Astrocyte (in vitro differentiated cells and primary cell): ENCODE measurements around the gene MKNK2. TPM values are rescaled to one million over a fixed set of nuclear protein-coding genes. Genes with fewer than 3 reads are reported as not detected.

ENCODE experiments used
- DNase-seq: peaks from one replicate; pipeline ENCODE4 v3.0.0-alpha.2; 2010; ENCODE audit warnings: low read depth
- FAIRE-seq: peaks from 2 replicates; lab custom pipeline; 2011; peaks lifted over from hg19 to GRCh38; lab: Jason Lieb, UNC
- H2AFZ ChIP-seq: 2 replicates; pipeline ENCODE4 v1.6.0; 2012; ENCODE audit warnings: low read depth, low read length, inconsistent platforms
- H3K27ac ChIP-seq: 2 replicates; pipeline ENCODE4 v1.5.1; 2011; ENCODE audit warnings: low read depth, low read length, inconsistent platforms
- H3K27me3 ChIP-seq: 2 replicates; pipeline ENCODE4 v1.6.0; 2011; ENCODE audit warnings: low read length, inconsistent platforms; ENCODE audit not compliant: insufficient read depth
- H3K36me3 ChIP-seq: 2 replicates; pipeline ENCODE4 v1.5.1; 2011; ENCODE audit warnings: low read length, inconsistent platforms; ENCODE audit not compliant: insufficient read depth
- H3K4me1 ChIP-seq: 2 replicates; pipeline ENCODE4 v1.5.1; 2011; ENCODE audit warnings: low read length, inconsistent platforms; ENCODE audit not compliant: insufficient read depth
- H3K4me2 ChIP-seq: 2 replicates; pipeline ENCODE4 v1.6.0; 2012; ENCODE audit warnings: low read length, inconsistent platforms
- H3K4me3 ChIP-seq: 2 replicates; pipeline ENCODE4 v1.5.1; 2011; ENCODE audit warnings: low read depth, mild to moderate bottlenecking, low read length, inconsistent platforms; ENCODE audit not compliant: insufficient read depth
- H3K79me2 ChIP-seq: 2 replicates; pipeline ENCODE4 v1.6.0; 2012; ENCODE audit warnings: mild to moderate bottlenecking, low read length, inconsistent platforms; ENCODE audit not compliant: insufficient read depth
- H3K9ac ChIP-seq: 2 replicates; pipeline ENCODE4 v1.6.0; 2012; ENCODE audit warnings: mild to moderate bottlenecking, low read length, inconsistent platforms
- H3K9me3 ChIP-seq: 2 replicates; pipeline ENCODE4 v1.5.1; 2012; ENCODE audit warnings: low read depth, mild to moderate bottlenecking, low read length, inconsistent platforms; ENCODE audit not compliant: insufficient read depth
- H4K20me1 ChIP-seq: 2 replicates; pipeline ENCODE4 v1.6.0; 2012; ENCODE audit warnings: low read length, inconsistent platforms; ENCODE audit not compliant: insufficient read depth
- H3K27ac Mint-ChIP-seq: one replicate; pipeline ENCODE4 v1.8.0; 2021; ENCODE audit warnings: mild to moderate bottlenecking, mixed read lengths; ENCODE audit not compliant: unreplicated experiment
- H3K27me3 Mint-ChIP-seq: one replicate; pipeline ENCODE4 v1.8.0; 2021; ENCODE audit warnings: low read depth, mixed read lengths; ENCODE audit not compliant: unreplicated experiment
- H3K36me3 Mint-ChIP-seq: one replicate; pipeline ENCODE4 v1.8.0; 2021; ENCODE audit warnings: low read depth, mixed read lengths; ENCODE audit not compliant: unreplicated experiment
- H3K4me1 Mint-ChIP-seq: one replicate; pipeline ENCODE4 v1.8.0; 2021; ENCODE audit warnings: low read depth, mixed read lengths; ENCODE audit not compliant: unreplicated experiment
- H3K4me3 Mint-ChIP-seq: one replicate; pipeline ENCODE4 v1.8.0; 2021; ENCODE audit warnings: mild to moderate bottlenecking, moderate library complexity, mixed read lengths; ENCODE audit not compliant: unreplicated experiment
- H3K9me3 Mint-ChIP-seq: one replicate; pipeline ENCODE4 v1.8.0; 2021; ENCODE audit warnings: mild to moderate bottlenecking, mixed read lengths; ENCODE audit not compliant: unreplicated experiment
- CTCF ChIP-seq: IDR thresholded peaks from 2 replicates; pipeline ENCODE4 v1.5.1; 2011; ENCODE audit warnings: low read depth, mild to moderate bottlenecking, inconsistent platforms, low read length, moderate library complexity; ENCODE audit not compliant: insufficient read depth
- EZH2 ChIP-seq: IDR thresholded peaks from 2 replicates; pipeline ENCODE4 v1.6.1; 2012; ENCODE audit warnings: mild to moderate bottlenecking, low read length, inconsistent platforms; ENCODE audit not compliant: insufficient read depth
- total RNA-seq: library from RNA; stranded (reverse); gene quantifications from 2 replicates; pipeline ENCODE4 v1.2.1, GENCODE V29; 2021

MKNK2 gene
- total RNA-seq, 1 donor from 2014 or later, result 146 TPM

DNA sequence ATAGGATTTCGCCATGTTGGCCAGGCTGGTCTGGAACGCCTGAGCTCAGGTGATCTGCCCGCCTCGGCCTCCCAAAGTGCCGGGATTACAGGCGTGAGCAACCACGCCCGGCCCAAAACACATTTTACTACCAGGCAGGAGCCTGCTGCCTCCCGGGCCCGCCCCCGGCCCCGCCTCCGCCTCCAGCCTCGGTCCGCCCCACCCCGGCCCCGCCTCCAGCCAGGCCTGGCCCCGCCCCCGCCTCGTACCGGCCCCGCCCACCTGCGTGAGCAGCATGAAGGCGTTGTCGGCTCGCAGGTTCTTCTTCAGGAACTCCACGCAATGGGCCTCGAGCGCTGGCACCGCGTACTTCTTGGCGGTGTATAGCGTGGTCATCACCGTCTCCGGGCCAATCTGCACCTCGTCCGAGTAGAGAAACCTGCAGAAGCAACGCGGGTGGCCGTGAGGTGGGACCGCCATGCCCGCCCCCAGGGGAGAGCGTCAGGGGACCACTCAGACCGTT is 58.2 kb downstream of the MKNK2 start:
- H3K79me2 ChIP-seq, result no peaks in the 10 kb centered on the region
- H3K27ac ChIP-seq, result no peak overlapping the region
- Mint-ChIP-seq H3K9me3 (peaks cover 10% of the 10 kb centered on the region), H3K27ac (no peak overlapping the region), H3K27me3 (no peaks in the 10 kb centered on the region), H3K4me3 (no peak overlapping the region), H3K36me3 (peaks cover 23% of the 10 kb centered on the region), H3K4me1 (no peaks in the 10 kb centered on the region)
- no peak for FAIRE-seq
- H3K27me3 ChIP-seq, result no peaks in the 10 kb centered on the region
- TF ChIP-seq EZH2, result no peak
- no peaks in the 10 kb centered on the region for H3K4me1 ChIP-seq
- peaks cover 8% of the 10 kb centered on the region for H4K20me1 ChIP-seq
- H2AFZ ChIP-seq, result no peak overlapping the region
- H3K4me2 ChIP-seq, result no peak overlapping the region
- peaks cover 6% of the 10 kb centered on the region for H3K36me3 ChIP-seq
- no peak overlapping the region for H3K4me3 ChIP-seq
- H3K9ac ChIP-seq, result no peak overlapping the region
- no peaks in the 10 kb centered on the region for H3K9me3 ChIP-seq
- no peak for DNase-seq

GRCh38 chr19:1991018-1991913 is 59.8 kb downstream of the MKNK2 start:
- Mint-ChIP-seq H3K4me3 (no peak overlapping the region), H3K27ac (no peak overlapping the region), H3K27me3 (no peaks in the 10 kb centered on the region), H3K4me1 (no peaks in the 10 kb centered on the region), H3K36me3 (peaks cover 17% of the 10 kb centered on the region), H3K9me3 (peaks cover 6% of the 10 kb centered on the region)
- no peaks in the 10 kb centered on the region for H3K79me2 ChIP-seq
- H3K27ac ChIP-seq, result no peak overlapping the region
- H3K9me3 ChIP-seq, result no peaks in the 10 kb centered on the region
- peaks cover 10% of the 10 kb centered on the region for H4K20me1 ChIP-seq
- H3K9ac ChIP-seq, result no peak overlapping the region
- no peaks in the 10 kb centered on the region for H3K4me1 ChIP-seq
- DNase-seq (no peak), FAIRE-seq (no peak)
- H3K4me2 ChIP-seq, result no peak overlapping the region
- H3K36me3 ChIP-seq, result peaks cover 6% of the 10 kb centered on the region
- no peaks in the 10 kb centered on the region for H3K27me3 ChIP-seq
- H3K4me3 ChIP-seq, result no peak overlapping the region
- H2AFZ ChIP-seq, result no peak overlapping the region
- TF ChIP-seq EZH2 (no peak), CTCF (no peak)

DNA sequence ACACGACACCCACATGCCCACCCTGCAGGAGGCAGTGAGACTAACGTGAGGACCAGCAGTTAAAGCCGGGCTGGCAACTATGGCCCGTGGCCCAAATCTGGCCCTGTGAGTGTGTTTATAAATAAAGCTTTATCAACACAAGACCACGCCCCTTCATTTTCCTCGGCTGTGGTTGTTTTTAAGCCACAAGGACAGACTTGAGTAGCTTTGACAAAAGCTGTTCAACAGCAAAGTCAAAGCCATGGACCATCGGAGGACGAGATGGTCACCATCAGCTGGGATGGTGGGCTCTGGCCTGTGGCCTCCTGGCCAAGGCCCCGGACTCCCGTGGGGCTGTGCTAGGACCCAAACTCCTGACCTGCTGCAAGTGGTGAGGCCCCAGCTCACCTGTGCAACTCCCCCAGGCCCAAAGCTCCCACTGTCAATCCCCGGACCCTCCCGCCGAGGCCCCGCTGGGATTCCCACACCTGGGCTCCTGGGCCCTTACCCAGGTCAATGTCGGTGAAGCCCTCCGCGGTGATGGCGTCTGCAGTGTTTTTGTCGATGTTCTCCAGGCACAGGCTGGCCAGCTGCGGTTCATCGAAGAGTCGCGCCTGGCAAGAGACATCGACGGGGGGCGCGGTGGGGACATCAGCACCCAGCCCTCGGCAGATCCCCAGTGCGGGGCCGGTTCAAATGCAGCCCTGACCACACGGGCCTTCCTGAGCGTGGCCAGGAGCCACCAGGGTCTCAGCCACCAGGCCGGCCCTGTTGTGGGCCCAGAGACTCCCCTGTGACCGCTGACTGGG is 60.6 kb downstream of the MKNK2 start:
- H3K36me3 Mint-ChIP-seq, result peaks cover 11% of the 10 kb centered on the region
- Histone ChIP-seq H2AFZ (no peak overlapping the region), H3K36me3 (peaks cover 2% of the 10 kb centered on the region), H3K9ac (no peak overlapping the region), H3K4me3 (no peak overlapping the region), H3K27me3 (no peaks in the 10 kb centered on the region), H3K79me2 (no peaks in the 10 kb centered on the region), H3K9me3 (no peaks in the 10 kb centered on the region), H4K20me1 (peaks cover 10% of the 10 kb centered on the region), H3K4me1 (no peaks in the 10 kb centered on the region), H3K4me2 (no peak overlapping the region), H3K27ac (no peak overlapping the region)
- no peak for DNase-seq
- H3K27me3 Mint-ChIP-seq, result no peaks in the 10 kb centered on the region
- no peaks in the 10 kb centered on the region for H3K9me3 Mint-ChIP-seq
- TF ChIP-seq CTCF (no peak), EZH2 (no peak)
- H3K4me3 Mint-ChIP-seq, result no peak overlapping the region
- no peaks in the 10 kb centered on the region for H3K4me1 Mint-ChIP-seq
- H3K27ac Mint-ChIP-seq, result no peak overlapping the region
- FAIRE-seq, result no peak
